Activated CD4-positive, alpha-beta T cell treated with anti-CD3 and anti-CD28 coated beads, Interleukin-2, Interleukin-6, amounts not matched to agents 100 ng/mL and 50 ng/mL, durations not matched to agents 16 hours and 8 hours (primary cell): ENCODE data around the gene ZC3H18.

ENCODE experiments used
- DNase-seq: peaks from one replicate; pipeline ENCODE4 v3.0.0-alpha.2; 2020

ZC3H18 gene

GRCh38 chr16:88628512-88628974 lies 58.3 kb downstream of the ZC3H18 start:
- no peak for DNase-seq

DNA sequence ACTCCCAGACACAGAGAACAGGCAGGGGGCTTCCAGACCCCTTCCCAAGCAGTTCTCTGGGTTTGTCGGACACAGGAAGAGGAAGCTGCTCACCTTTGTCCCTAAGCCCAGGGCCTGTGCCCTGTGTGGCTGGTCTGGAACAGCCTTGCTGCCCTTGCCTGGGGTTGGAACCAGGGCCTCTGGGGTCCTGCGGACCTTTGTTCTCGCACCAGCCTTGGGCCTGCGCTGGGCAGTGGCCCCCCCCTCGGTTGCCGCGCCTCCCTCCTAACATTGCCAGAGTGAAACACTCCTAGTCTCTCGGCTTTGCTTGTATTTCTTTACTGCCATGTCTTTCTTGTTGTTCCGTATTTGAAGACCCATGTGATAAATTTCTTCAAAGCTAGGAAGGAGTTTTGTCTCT lies 59.6 kb downstream of the ZC3H18 start:
- no peak for DNase-seq

- no peak for DNase-seq
Measured at GRCh38 chr16:88630433-88630832, 60.2 kb downstream of the ZC3H18 start.

GRCh38 chr16:88630941-88631340 lies 60.7 kb downstream of the ZC3H18 start:
- no peak for DNase-seq

- DNase-seq, result no peak
Measured at GRCh38 chr16:88631384-88631783, 61.2 kb downstream of the ZC3H18 start.

GRCh38 chr16:88631920-88632586 lies 61.9 kb downstream of the ZC3H18 start:
- no peak for DNase-seq

DNA sequence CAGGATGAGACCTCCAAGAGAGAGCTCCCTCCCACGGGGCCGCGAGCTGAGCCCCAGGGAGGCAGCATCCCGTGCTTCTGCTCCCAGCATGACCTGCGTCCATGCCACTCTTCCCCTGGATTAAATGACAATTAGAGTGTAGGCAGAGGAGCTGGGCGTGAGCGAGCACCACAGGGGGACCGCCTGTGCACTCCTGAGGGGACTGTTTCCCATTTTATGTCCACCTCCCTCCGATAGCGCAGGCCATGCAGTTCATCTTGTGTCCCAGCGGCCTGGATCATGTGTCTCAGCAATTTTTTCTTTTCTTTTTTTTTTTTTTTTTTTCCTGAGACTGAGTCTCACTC lies 62.4 kb downstream of the ZC3H18 start:
- DNase-seq, result no peak

GRCh38 chr16:88633684-88634140 lies 63.5 kb downstream of the ZC3H18 start:
- DNase-seq, result peak; percentile 64

DNA sequence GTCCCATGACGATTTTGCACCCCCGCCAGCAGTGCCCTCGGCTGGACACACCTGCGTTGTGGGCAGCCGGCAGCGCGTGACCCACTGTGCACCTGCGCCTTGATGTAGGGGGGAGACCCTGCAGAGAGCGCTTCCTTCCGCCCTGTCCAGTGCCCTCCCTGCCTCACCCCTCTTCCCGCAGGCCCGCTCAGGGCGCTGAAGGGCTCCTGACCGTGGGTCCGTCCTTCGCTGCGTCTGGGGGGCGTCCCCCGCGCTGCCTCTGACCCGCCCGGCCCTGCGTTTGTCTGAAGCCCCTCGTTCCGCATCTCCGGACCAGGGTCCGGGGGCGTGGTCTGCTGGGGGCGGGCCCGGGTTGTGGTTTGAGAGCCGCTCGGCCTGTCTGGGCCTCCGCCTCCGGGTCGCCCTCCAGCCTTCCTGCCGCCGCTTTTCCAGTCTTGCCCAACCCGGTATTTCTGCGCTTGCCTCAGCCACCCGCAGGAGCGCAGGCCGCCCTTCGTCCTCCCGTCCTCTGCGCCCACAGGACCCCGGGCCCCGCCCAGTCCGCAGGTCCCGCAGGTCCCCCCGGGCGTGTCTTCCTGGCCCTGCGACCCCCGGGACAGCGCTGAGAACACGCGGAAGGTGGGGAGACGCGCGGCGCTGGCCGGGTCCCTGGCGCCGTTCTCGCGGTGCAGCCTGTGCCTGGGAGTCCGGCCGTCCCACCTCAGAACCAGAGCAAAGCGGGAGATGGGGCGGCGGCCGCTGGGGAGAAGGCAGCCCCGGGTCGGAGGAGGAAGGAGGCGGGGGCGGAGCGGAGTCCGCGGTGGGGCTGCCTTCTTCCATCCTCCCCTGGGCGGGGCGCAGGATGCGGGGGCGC lies 64.2 kb downstream of the ZC3H18 start:
- peak; percentile 66 for DNase-seq

- no peak for DNase-seq
Measured at GRCh38 chr16:88634994-88635670, 64.9 kb downstream of the ZC3H18 start.

GRCh38 chr16:88635671-88636319 lies 65.6 kb downstream of the ZC3H18 start:
- no peak for DNase-seq

DNA sequence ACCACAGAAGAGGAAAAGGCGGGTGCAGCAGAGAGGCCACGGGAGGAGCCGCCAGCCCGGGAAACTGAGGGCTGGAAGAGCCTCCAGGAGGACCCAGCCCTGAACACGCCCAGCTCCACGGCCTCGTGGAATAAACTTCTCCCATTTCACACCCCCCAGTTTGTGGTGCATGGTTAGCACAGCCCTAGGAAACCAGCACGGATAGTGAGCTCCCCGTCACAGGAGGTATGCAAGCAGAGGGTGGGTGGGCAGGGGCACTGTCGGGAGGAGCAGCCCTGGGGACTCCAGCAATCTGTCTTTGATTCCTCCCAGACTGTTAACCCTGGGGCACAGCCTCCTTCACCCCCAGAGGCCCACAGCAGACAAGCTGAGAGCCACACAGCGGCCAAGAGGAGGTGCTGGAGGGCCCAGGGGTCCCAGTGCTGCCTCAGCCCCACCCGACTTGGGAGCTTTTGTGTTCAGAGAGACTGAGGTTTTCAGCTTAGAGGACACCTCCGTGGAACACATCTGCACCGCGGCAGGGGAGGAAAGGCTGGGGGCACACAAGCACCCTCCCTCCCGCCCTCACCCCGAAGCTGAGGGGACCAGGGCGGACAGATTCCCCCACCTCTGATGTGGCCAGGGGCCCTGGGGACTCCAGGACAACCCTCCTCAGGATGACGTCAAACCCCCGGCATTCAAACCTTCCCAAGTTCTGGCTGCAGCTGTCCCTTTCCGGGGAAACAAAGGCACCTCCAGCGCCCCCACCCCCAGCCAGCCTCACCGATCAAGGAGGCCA lies 66.5 kb downstream of the ZC3H18 start:
- DNase-seq, result no peak

- DNase-seq, result no peak
Measured at GRCh38 chr16:88638323-88639230, 68.4 kb downstream of the ZC3H18 start, which contains the start of gene IL17C. IL17C (plus strand) TSS chr16:88638572; CDS start chr16:88638642, 70 bp downstream.

DNA sequence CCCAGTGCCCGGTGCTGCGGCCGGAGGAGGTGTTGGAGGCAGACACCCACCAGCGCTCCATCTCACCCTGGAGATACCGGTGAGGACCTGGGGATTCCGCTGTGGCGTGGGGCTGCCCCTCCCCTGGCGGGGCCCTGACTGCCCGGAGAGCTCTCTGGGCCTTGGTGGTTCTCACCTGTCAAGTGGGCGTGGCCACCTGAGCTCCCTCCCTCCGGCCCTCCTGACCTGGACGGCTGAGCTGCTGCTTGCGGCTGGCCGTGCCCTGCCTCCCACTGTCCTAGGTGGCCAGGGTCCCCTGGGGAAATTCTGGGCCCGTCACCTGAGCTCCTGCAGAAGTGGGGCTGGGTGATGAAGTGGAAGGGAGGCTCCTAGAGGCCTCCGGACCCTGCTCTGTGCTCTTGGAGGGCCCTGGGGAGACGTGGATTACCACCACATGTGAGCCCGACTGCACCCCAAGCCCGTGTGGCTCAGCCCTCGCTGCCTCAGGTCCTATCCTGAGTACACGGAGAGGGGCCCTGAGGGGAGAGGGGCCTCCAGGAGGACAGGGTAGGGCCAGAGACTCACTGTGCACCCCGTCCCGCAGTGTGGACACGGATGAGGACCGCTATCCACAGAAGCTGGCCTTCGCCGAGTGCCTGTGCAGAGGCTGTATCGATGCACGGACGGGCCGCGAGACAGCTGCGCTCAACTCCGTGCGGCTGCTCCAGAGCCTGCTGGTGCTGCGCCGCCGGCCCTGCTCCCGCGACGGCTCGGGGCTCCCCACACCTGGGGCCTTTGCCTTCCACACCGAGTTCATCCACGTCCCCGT lies 69.2 kb downstream of the ZC3H18 start:
- no peak for DNase-seq

- no peak for DNase-seq
Measured at GRCh38 chr16:88640039-88640495, 69.9 kb downstream of the ZC3H18 start.

GRCh38 chr16:88640498-88641247 lies 70.5 kb downstream of the ZC3H18 start:
- no peak for DNase-seq

GRCh38 chr16:88642881-88643643 lies 72.9 kb downstream of the ZC3H18 start:
- no peak for DNase-seq

DNA sequence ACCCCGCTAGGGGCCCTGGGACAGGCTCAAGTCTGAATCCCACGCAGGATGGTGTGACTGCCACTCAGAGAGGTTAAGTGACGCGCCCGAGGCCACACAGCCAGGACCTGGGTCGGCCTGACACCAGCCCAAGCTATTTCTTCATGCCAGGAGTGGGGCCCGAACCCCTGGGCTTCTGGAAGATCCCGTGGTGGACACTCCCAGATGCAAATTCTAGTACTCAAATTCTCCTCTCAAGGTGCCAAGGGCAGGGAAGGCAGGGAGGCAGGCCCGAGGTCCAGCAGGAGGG lies 73.4 kb downstream of the ZC3H18 start:
- DNase-seq, result no peak

DNA sequence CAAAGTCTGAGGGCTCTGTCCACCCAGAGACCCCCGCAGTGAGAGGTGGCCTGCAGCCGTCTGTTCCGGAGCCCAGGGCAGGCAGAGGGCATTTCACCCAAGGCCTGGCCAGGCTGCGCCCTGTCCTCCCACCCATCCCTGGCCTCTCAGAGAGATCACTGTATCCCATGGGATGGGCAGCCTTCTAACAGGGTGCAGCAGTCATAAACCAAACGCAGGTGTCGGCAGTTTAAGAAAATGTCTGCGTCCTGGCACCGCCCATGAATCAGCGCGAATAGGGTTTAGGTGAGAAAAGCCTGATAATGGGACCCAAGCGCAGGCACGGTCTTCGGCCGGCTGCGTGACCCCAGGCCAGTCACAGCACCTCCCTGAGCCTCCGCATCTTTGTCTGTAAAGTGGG lies 75.3 kb downstream of the ZC3H18 start:
- no peak for DNase-seq
